Stimulated activated naive CD8-positive, alpha-beta T cell treated with anti-CD3 and anti-CD28 coated beads, Interleukin-15, Interleukin-2, amounts not matched to agents 100 ng/mL and 50 ng/mL, for 24 hours (primary cell): ENCODE data around the gene CLIC6.

Source experiments
- H3K27ac Mint-ChIP-seq: one replicate; pipeline ENCODE4 v1.8.0; 2021; ENCODE audit warnings: mild to moderate bottlenecking, mixed read lengths
- H3K27me3 Mint-ChIP-seq: one replicate; pipeline ENCODE4 v1.8.0; 2021; ENCODE audit warnings: mixed read lengths
- H3K36me3 Mint-ChIP-seq: one replicate; pipeline ENCODE4 v1.8.0; 2021; ENCODE audit warnings: low read depth, mixed read lengths
- H3K4me1 Mint-ChIP-seq: one replicate; pipeline ENCODE4 v1.8.0; 2021; ENCODE audit warnings: low read depth, mixed read lengths
- H3K4me3 Mint-ChIP-seq: one replicate; pipeline ENCODE4 v1.8.0; 2021; ENCODE audit warnings: mild to moderate bottlenecking, mixed read lengths
- H3K9me3 Mint-ChIP-seq: one replicate; pipeline ENCODE4 v1.8.0; 2021; ENCODE audit warnings: mixed read lengths

Gene CLIC6

DNA sequence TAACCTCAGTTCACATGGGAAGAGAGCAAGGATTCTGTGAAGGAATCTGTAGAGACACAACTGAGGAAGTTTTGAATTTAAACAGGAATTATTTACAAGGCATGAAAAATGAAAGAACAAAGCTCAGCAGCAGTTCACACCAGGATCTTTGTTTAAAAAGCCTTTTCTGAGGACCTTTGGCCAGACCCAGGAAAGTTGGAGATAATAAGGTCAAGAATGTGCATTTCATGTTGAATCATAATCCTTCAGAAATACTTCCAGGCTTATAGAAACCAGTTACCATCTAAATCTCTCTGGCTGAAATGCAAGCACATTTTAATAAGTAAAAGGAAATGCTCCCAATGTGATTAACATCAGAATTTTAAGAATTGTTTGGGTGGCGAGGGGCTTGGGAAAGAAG lies 2.7 kb downstream of the CLIC6 start:
- no peaks in the 10 kb centered on the region for H3K9me3 Mint-ChIP-seq
- H3K27ac Mint-ChIP-seq, result no peak overlapping the region
- no peak overlapping the region for H3K4me3 Mint-ChIP-seq
- H3K27me3 Mint-ChIP-seq, result peaks cover 61% of the 10 kb centered on the region
- H3K36me3 Mint-ChIP-seq, result no peaks in the 10 kb centered on the region
- peaks cover 4% of the 10 kb centered on the region for H3K4me1 Mint-ChIP-seq

DNA sequence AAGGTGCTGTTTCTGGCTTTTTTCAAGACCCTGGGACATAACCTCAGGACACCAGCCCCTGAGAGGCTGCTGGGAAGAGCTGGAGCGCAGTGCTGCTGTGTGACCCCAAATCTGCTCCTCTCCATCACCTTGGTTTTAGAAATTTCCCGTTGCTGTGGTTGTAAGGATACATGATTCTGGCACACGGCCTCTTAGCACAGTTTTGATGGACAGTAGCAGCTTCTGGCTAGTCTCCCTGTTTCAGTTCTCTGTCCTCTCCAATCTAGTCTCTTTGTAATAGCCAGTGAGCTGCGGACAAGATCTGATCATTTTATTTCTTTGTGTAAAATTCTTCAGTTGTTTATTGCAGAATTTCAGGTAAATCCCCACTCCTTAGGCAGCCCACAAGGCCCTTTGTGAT lies 3.1 kb downstream of the CLIC6 start:
- no peaks in the 10 kb centered on the region for H3K36me3 Mint-ChIP-seq
- no peak overlapping the region for H3K27ac Mint-ChIP-seq
- peaks cover 57% of the 10 kb centered on the region for H3K27me3 Mint-ChIP-seq

DNA sequence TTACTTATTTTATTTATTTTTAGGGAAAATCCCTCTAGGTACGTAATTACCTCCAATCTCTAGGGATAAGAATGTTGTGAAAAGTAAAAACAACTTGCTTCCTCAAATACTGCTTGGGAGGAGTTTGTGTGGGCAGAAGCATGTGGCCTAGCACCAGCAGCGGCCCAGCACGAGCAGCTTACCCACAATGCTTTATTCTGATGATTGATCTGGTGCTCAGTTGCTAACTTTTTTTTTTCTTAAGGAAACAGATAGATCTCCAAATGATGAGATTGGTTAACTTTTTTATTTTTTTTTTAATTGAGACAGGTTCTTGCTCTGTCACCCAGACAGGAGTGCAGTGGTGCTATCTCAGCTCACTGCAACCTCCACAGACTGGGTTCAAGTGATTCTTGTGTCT lies 4.2 kb downstream of the CLIC6 start:
- Mint-ChIP-seq H3K4me1 (peaks cover 4% of the 10 kb centered on the region), H3K36me3 (no peaks in the 10 kb centered on the region), H3K27me3 (peaks cover 50% of the 10 kb centered on the region), H3K27ac (no peak overlapping the region), H3K4me3 (no peak overlapping the region), H3K9me3 (no peaks in the 10 kb centered on the region)

More for the DNA sequence above, 3.1 kb downstream of the CLIC6 start:
- Mint-ChIP-seq H3K4me1 (peaks cover 4% of the 10 kb centered on the region), H3K4me3 (no peak overlapping the region), H3K9me3 (no peaks in the 10 kb centered on the region)

- Mint-ChIP-seq H3K4me3 (no peak overlapping the region), H3K27me3 (peaks cover 42% of the 10 kb centered on the region), H3K27ac (no peak overlapping the region), H3K9me3 (no peaks in the 10 kb centered on the region), H3K36me3 (no peaks in the 10 kb centered on the region), H3K4me1 (no peaks in the 10 kb centered on the region)
Measured at GRCh38 chr21:34674468-34674867, 5.7 kb downstream of the CLIC6 start.

DNA sequence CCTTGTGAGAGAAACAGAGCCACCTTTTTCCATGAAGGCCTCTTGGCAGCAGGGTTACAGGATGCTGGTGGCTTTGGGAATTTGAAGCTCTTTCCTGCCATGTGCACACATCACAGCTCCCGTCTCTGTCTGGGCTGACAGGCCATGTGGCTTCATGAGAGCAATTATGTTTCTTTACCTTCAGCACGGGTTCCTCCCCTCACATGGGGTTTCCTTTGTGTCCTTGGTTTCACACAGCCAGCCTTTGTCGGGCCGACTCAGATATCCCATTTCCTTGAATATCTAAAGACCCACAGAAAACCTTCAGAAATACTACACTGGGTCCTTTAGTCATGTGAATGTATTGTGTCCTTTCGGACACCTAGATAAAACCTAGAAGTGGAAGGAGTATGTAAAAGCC lies 7.1 kb downstream of the CLIC6 start:
- H3K4me1 Mint-ChIP-seq, result no peaks in the 10 kb centered on the region
- no peak overlapping the region for H3K4me3 Mint-ChIP-seq
- H3K36me3 Mint-ChIP-seq, result peaks cover 3% of the 10 kb centered on the region
- no peak overlapping the region for H3K27ac Mint-ChIP-seq
- peaks cover under 1% of the 10 kb centered on the region for H3K9me3 Mint-ChIP-seq
- peaks cover 41% of the 10 kb centered on the region for H3K27me3 Mint-ChIP-seq

DNA sequence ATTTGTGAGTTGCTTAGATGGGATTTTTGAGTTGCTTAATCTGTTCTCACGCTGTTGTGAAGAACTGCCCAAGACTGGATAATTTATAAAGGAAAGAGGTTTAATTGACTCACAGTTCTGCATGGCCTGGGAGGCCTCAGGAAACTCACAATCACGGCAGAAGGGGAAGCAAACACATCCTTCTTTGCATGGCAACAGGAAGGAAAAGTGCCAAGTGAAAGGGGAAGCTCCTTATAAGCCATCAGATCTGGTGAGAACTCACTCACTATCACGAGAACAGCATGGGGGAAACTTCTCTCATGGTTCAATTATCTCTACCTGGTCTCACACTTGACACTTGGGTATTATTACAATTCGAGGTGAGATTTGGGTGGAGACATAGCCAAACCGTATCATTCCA lies 10.3 kb downstream of the CLIC6 start:
- Mint-ChIP-seq H3K4me3 (no peak overlapping the region), H3K4me1 (no peaks in the 10 kb centered on the region), H3K9me3 (peaks cover 15% of the 10 kb centered on the region), H3K27me3 (peaks cover 13% of the 10 kb centered on the region), H3K27ac (no peak overlapping the region), H3K36me3 (peaks cover 8% of the 10 kb centered on the region)

DNA sequence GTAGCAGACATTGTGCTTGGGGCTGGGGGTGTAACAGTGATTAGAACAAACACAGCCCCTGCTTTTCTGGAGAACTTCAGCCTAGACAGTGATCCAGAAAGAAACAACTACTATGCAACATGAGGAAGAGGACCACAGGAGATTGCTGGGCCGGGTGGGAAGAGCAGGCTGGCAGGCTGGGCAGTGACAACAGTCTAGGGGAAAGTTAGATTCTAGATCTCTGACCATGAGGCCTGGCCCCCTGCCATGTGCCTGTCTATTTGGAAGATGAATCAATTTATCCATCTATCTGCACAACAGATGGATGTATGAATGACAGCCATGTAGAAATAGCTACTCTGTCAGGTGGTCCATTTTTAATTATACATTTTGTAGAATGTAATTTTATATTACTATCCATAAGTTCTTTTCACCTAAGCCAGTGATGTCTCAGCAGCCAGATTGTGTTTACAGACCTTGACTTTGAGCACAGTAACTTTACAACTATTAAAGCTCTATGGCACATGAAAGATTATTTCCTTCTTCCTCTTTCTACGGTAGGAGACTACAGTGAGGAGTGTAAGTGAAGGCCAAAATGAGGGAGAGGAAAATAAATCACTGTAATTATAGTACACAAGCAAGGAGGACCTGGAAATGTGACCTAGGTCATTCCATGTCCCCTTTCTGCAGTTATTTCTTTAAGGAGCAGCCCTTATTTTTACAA lies 15.5 kb downstream of the CLIC6 start:
- H3K36me3 Mint-ChIP-seq, result peaks cover 8% of the 10 kb centered on the region
- H3K27ac Mint-ChIP-seq, result no peak overlapping the region

GRCh38 chr21:34687065-34687464 lies 18.3 kb downstream of the CLIC6 start:
- no peaks in the 10 kb centered on the region for H3K36me3 Mint-ChIP-seq
- H3K4me3 Mint-ChIP-seq, result no peak overlapping the region
- peaks cover 16% of the 10 kb centered on the region for H3K27me3 Mint-ChIP-seq
- no peaks in the 10 kb centered on the region for H3K4me1 Mint-ChIP-seq
- H3K9me3 Mint-ChIP-seq, result peaks cover 5% of the 10 kb centered on the region
- H3K27ac Mint-ChIP-seq, result no peak overlapping the region

More for the DNA sequence above, 15.5 kb downstream of the CLIC6 start:
- H3K9me3 Mint-ChIP-seq, result peaks cover 15% of the 10 kb centered on the region
- no peaks in the 10 kb centered on the region for H3K4me1 Mint-ChIP-seq
- H3K27me3 Mint-ChIP-seq, result peaks cover 5% of the 10 kb centered on the region
- no peak overlapping the region for H3K4me3 Mint-ChIP-seq

DNA sequence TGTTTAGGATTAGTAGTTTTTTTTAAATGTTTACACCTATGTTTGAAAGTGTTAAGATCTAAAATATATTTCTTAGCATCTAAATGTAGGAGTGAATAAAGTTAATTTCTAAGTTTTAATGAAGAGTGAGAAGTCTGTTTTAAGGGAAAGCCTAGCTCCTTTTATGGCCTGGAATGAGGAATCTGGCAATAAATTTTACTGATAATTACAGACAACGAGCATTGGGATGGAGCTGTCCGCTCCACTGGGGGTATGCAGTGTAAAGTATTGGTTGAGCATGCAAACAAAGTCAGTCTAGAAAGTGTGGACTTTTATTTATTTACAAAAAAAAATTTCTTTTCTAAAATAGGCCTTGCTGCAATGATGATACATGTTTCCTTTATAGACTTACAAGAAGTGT lies 19.0 kb downstream of the CLIC6 start:
- Mint-ChIP-seq H3K27ac (no peak overlapping the region), H3K4me1 (no peaks in the 10 kb centered on the region), H3K27me3 (peaks cover 21% of the 10 kb centered on the region)

GRCh38 chr21:34688145-34688544 lies 19.4 kb downstream of the CLIC6 start:
- H3K36me3 Mint-ChIP-seq, result no peaks in the 10 kb centered on the region
- H3K4me3 Mint-ChIP-seq, result no peak overlapping the region
- peaks cover 24% of the 10 kb centered on the region for H3K27me3 Mint-ChIP-seq
- no peaks in the 10 kb centered on the region for H3K9me3 Mint-ChIP-seq
- no peak overlapping the region for H3K27ac Mint-ChIP-seq
- H3K4me1 Mint-ChIP-seq, result no peaks in the 10 kb centered on the region

More for the DNA sequence above, 19.0 kb downstream of the CLIC6 start:
- no peak overlapping the region for H3K4me3 Mint-ChIP-seq
- H3K9me3 Mint-ChIP-seq, result no peaks in the 10 kb centered on the region
- H3K36me3 Mint-ChIP-seq, result no peaks in the 10 kb centered on the region

DNA sequence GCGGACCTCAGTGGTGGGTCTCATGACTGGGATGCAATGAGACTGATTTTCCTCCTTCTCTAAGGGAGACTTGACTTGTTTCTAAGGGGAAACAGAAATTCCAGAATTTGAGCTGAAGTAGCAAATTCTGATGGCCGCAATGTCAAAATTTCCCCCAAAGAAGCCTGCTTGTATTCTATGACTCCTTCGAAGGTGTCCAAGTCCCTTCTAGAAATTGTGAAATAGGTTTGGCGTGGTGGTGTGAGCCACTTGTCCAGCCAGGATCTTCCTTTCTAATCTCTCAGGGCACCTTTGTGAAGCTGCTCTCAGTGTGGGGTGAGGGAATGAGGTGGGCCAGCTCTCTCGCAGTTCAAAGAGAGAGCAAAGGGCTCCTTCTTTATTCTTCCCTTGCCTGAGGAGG lies 19.9 kb downstream of the CLIC6 start:
- H3K36me3 Mint-ChIP-seq, result no peaks in the 10 kb centered on the region
- no peak overlapping the region for H3K27ac Mint-ChIP-seq
- H3K9me3 Mint-ChIP-seq, result no peaks in the 10 kb centered on the region
- H3K27me3 Mint-ChIP-seq, result peaks cover 27% of the 10 kb centered on the region
- no peaks in the 10 kb centered on the region for H3K4me1 Mint-ChIP-seq
- H3K4me3 Mint-ChIP-seq, result no peak overlapping the region

- H3K36me3 Mint-ChIP-seq, result no peaks in the 10 kb centered on the region
- no peak overlapping the region for H3K4me3 Mint-ChIP-seq
- H3K9me3 Mint-ChIP-seq, result peaks cover 2% of the 10 kb centered on the region
- no peaks in the 10 kb centered on the region for H3K4me1 Mint-ChIP-seq
- peaks cover 27% of the 10 kb centered on the region for H3K27me3 Mint-ChIP-seq
- H3K27ac Mint-ChIP-seq, result no peak overlapping the region
Measured at GRCh38 chr21:34690041-34690792, 21.4 kb downstream of the CLIC6 start.

- Mint-ChIP-seq H3K27ac (no peak overlapping the region), H3K4me1 (no peaks in the 10 kb centered on the region), H3K36me3 (no peaks in the 10 kb centered on the region), H3K4me3 (no peak overlapping the region), H3K9me3 (peaks cover 3% of the 10 kb centered on the region), H3K27me3 (peaks cover 27% of the 10 kb centered on the region)
Measured at GRCh38 chr21:34690793-34691175, 22.0 kb downstream of the CLIC6 start.

GRCh38 chr21:34691390-34692032 lies 22.7 kb downstream of the CLIC6 start:
- peaks cover 27% of the 10 kb centered on the region for H3K27me3 Mint-ChIP-seq
- no peak overlapping the region for H3K4me3 Mint-ChIP-seq
- H3K4me1 Mint-ChIP-seq, result no peaks in the 10 kb centered on the region
- peaks cover 3% of the 10 kb centered on the region for H3K9me3 Mint-ChIP-seq
- H3K36me3 Mint-ChIP-seq, result no peaks in the 10 kb centered on the region
- no peak overlapping the region for H3K27ac Mint-ChIP-seq

- Mint-ChIP-seq H3K4me1 (no peaks in the 10 kb centered on the region), H3K27ac (no peak overlapping the region), H3K36me3 (no peaks in the 10 kb centered on the region), H3K27me3 (peaks cover 27% of the 10 kb centered on the region), H3K9me3 (peaks cover 3% of the 10 kb centered on the region), H3K4me3 (no peak overlapping the region)
Measured at GRCh38 chr21:34692458-34693020, 23.7 kb downstream of the CLIC6 start.
